CD4-positive, alpha-beta memory T cell (primary cell): ENCODE data around the gene U2AF1L4. TPM values are rescaled to one million over a fixed set of nuclear protein-coding genes. Genes with fewer than 3 reads are reported as not detected.

Experiments
- CTCF ChIA-PET: fragments of 350-600 bp; sonication (Branson Sonifier 250); formaldehyde crosslinking; loops from one replicate; lab custom pipeline; 2021; ENCODE audit warnings: inconsistent platforms; ENCODE audit not compliant: partially characterized antibody; lab: Charles Lee
- POLR2A ChIA-PET: fragments of 350-600 bp; sonication (Branson Sonifier 250); formaldehyde crosslinking; loops from one replicate; lab custom pipeline; 2021; ENCODE audit not compliant: partially characterized antibody; lab: Charles Lee
- DNase-seq, 5 donors: peaks; one replicate each; pipeline versions ENCODE4 v3.0.0 to v3.0.0-alpha.2; 2020 to 2022; ENCODE audit warnings: mixed read lengths in 1 of 5
- H3K27ac ChIP-seq: one replicate; pipeline ENCODE4 v1.7.0; 2013; ENCODE audit warnings: low read depth, low read length
- H3K27me3 ChIP-seq: 2 replicates; pipeline ENCODE4 v1.7.0; 2013; ENCODE audit warnings: mild to moderate bottlenecking, low read length, moderate library complexity; ENCODE audit not compliant: insufficient read depth
- H3K36me3 ChIP-seq: 2 replicates; pipeline ENCODE4 v1.7.0; 2013; ENCODE audit warnings: mild to moderate bottlenecking, low read length, moderate library complexity; ENCODE audit not compliant: insufficient read depth
- H3K4me1 ChIP-seq: 2 replicates; pipeline ENCODE4 v1.7.0; 2013; ENCODE audit warnings: mild to moderate bottlenecking, low read length, moderate library complexity; ENCODE audit not compliant: insufficient read depth
- H3K4me3 ChIP-seq, 2 donors: one replicate each; pipeline ENCODE4 v1.7.0; 2013; ENCODE audit warnings: low read length in 2 of 2, mild to moderate bottlenecking in 1 of 2
- H3K9me3 ChIP-seq, 2 donors: one replicate each; pipeline ENCODE4 v1.7.0; 2013; ENCODE audit warnings: low read length in 2 of 2, control low read depth in 1 of 2; ENCODE audit not compliant: control insufficient read depth in 1 of 2
- H3K27ac Mint-ChIP-seq, 7 donors: one replicate each; pipeline ENCODE4 v1.8.0; 2020 to 2021; ENCODE audit warnings: mixed read lengths in 7 of 7, mild to moderate bottlenecking in 6 of 7, inconsistent platforms in 3 of 7, moderate library complexity in 3 of 7
- H3K27me3 Mint-ChIP-seq, 2 donors: one replicate each; pipeline ENCODE4 v1.8.0; 2020 to 2021; ENCODE audit warnings: mixed read lengths in 2 of 2
- H3K36me3 Mint-ChIP-seq, 2 donors: one replicate each; pipeline ENCODE4 v1.8.0; 2020 to 2021; ENCODE audit warnings: mixed read lengths in 2 of 2, inconsistent platforms in 1 of 2, mild to moderate bottlenecking in 1 of 2
- H3K4me1 Mint-ChIP-seq, 4 donors: one replicate each; pipeline ENCODE4 v1.8.0; 2020 to 2021; ENCODE audit warnings: mixed read lengths in 4 of 4, mild to moderate bottlenecking in 1 of 4
- H3K4me3 Mint-ChIP-seq, 8 donors: one replicate each; pipeline ENCODE4 v1.8.0; 2020 to 2021; ENCODE audit warnings: mixed read lengths in 8 of 8, mild to moderate bottlenecking in 7 of 8, moderate library complexity in 6 of 8, inconsistent platforms in 3 of 8
- H3K9me3 Mint-ChIP-seq, 8 donors: one replicate each; pipeline ENCODE4 v1.8.0; 2020 to 2021; ENCODE audit warnings: mixed read lengths in 8 of 8, mild to moderate bottlenecking in 5 of 8, inconsistent platforms in 3 of 8, moderate library complexity in 1 of 8
- intact Hi-C: fragments of 100-400 bp; cut with micrococcal nuclease; formaldehyde crosslinking; loops from one replicate; pipeline ENCODE4 v1.15.1; 2023
- polyA plus RNA-seq, 2 donors: library from polyadenylated mRNA; unstranded; fragments of 300-500 nt; fragmentation: Illumina TruSeq; gene quantifications; one replicate each; pipeline ENCODE4 v1.2.3, GENCODE V29; 2021
- total RNA-seq, 2 experiments: library from RNA; stranded (reverse); gene quantifications; one replicate each; pipeline ENCODE4 v1.2.3, GENCODE V29; 2021

The U2AF1L4 gene
- total and polyA plus RNA-seq, 4 experiments from 2014 or later = 48.7 to 65.2 (median 55.7) TPM

- Mint-ChIP-seq H3K9me3 (peaks cover 0 to 3% (median 0%) of the 10 kb centered on the region in 8 donors), H3K4me1 (peaks cover 14 to 34% (median 22%) of the 10 kb centered on the region in 4 donors)
Measured at GRCh38 chr19:35760711-35761349, 15.6 kb upstream of the U2AF1L4 start.

DNA sequence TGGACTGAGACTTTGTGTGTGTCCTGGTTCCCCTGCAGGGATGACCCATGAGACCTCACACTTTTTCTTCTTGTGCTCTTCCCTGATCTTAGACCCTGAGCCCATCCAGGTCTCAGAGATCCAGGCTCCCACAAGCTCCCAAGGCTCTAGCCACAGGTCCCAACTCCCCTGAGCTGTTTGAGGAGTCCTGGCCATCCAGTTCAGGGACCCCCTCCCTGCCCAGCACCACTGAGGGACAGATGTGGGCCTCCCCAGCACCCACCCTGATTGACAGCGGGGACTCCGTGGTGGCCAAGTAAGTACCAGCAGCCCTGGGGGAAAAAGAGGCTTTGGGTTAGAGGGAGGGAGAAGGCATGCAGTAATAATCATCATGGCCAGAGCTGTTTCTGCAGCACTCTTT is 14.5 kb upstream of the U2AF1L4 start:
- POLR2A ChIA-PET = interaction anchor here (1.2 to 1.3 kb wide), 3 partner anchors 8 to 17 kb away, joined by 3 to 4 read pairs (median 4); partner anchors contain the start of genes IGFLR1 and LIN37
- peak overlapping the region in 7 of 8 donors; percentile 6 to 81 (median 68) for H3K4me3 Mint-ChIP-seq
- H3K4me1 ChIP-seq = peaks cover 36% of the 10 kb centered on the region
- CTCF ChIA-PET = interaction anchor here (0.6 kb wide), 1 partner anchor 62 kb away, joined by 3 read pairs; no protein-coding TSS in a partner anchor
- H3K9me3 Mint-ChIP-seq = peaks cover 0 to 3% (median 0%) of the 10 kb centered on the region in 8 donors
- peaks cover 17 to 40% (median 27%) of the 10 kb centered on the region in 4 donors for H3K4me1 Mint-ChIP-seq
- no peak overlapping the region for H3K27ac ChIP-seq
- peaks cover 10 to 17% of the 10 kb centered on the region in 2 donors for H3K36me3 Mint-ChIP-seq
- H3K27me3 Mint-ChIP-seq = peaks cover 0 to 2% of the 10 kb centered on the region in 2 donors
- no peak for DNase-seq
- peaks cover 5% of the 10 kb centered on the region for H3K36me3 ChIP-seq
- peak overlapping the region in 4 of 7 donors; percentile 19 to 62 (median 35) for H3K27ac Mint-ChIP-seq
- no peaks in the 10 kb centered on the region for H3K27me3 ChIP-seq
- no peaks in the 10 kb centered on the region for H3K9me3 ChIP-seq
- H3K4me3 ChIP-seq = no peak overlapping the region
- intact Hi-C loops = no loop called here

More at GRCh38 chr19:35760711-35761349, 15.6 kb upstream of the U2AF1L4 start:
- peaks cover 29% of the 10 kb centered on the region for H3K4me1 ChIP-seq
- Mint-ChIP-seq H3K27me3 (peaks cover 0 to 2% of the 10 kb centered on the region in 2 donors), H3K4me3 (peak overlapping the region in 1 of 8 donors; percentile 15), H3K27ac (no peak overlapping the region), H3K36me3 (peaks cover 8 to 24% of the 10 kb centered on the region in 2 donors)
- H3K36me3 ChIP-seq = peaks cover 8% of the 10 kb centered on the region
- H3K9me3 ChIP-seq = no peaks in the 10 kb centered on the region
- H3K27me3 ChIP-seq = no peaks in the 10 kb centered on the region
- POLR2A ChIA-PET = interaction anchor here (0.6 to 1.3 kb wide), 6 partner anchors 9 to 1461 kb away, joined by 3 to 4 read pairs (median 4); partner anchors contain the start of genes IGFLR1 and LIN37
- no peak overlapping the region for H3K27ac ChIP-seq
- CTCF ChIA-PET = no interaction called here
- no peak for DNase-seq
- no peak overlapping the region for H3K4me3 ChIP-seq
- intact Hi-C loops = no loop called here

GRCh38 chr19:35757749-35758608 is 12.8 kb upstream of the U2AF1L4 start, which contains the start of gene PROSER3:
TSS of gene PROSER3 (plus strand) at chr19:35758176. CDS start at chr19:35758216, 40 bp downstream.
- Histone ChIP-seq H3K4me3 (peak within 1 kb of the TSS; percentile 90 to 91), H3K36me3 (peaks cover 15% of the 10 kb centered on the region), H3K9me3 (no peaks in the 10 kb centered on the region), H3K27me3 (no peaks in the 10 kb centered on the region), H3K27ac (peak within 1 kb of the TSS; percentile 89), H3K4me1 (peaks cover 36% of the 10 kb centered on the region)
- Mint-ChIP-seq H3K36me3 (peaks cover 11 to 28% of the 10 kb centered on the region in 2 donors), H3K4me1 (peaks cover 17 to 40% (median 27%) of the 10 kb centered on the region in 4 donors), H3K4me3 (peak within 1 kb of the TSS; percentile 94 to 100 (median 98)), H3K27ac (peak within 1 kb of the TSS; percentile 94 to 99 (median 97)), H3K27me3 (peaks cover 0 to 2% of the 10 kb centered on the region in 2 donors), H3K9me3 (peaks cover 0 to 3% (median 0%) of the 10 kb centered on the region in 8 donors)
- intact Hi-C loops = loop anchor here (1.0 kb wide), 4 partner anchors 10 to 173 kb away; partner anchors contain the start of genes ARHGAP33 and LIN37
- POLR2A ChIA-PET = interaction anchor here (0.7 to 3.6 kb wide), 5 partner anchors 10 to 56 kb away, joined by 3 to 23 read pairs (median 16); partner anchors contain the start of genes IGFLR1, LIN37, PSENEN and U2AF1L4
- DNase-seq = peak; percentile 99 to 100 (median 100)
- CTCF ChIA-PET = interaction anchor here (1.3 kb wide), 2 partner anchors 10 to 247 kb away, joined by 3 to 5 read pairs; partner anchors contain the start of gene LIN37

DNA sequence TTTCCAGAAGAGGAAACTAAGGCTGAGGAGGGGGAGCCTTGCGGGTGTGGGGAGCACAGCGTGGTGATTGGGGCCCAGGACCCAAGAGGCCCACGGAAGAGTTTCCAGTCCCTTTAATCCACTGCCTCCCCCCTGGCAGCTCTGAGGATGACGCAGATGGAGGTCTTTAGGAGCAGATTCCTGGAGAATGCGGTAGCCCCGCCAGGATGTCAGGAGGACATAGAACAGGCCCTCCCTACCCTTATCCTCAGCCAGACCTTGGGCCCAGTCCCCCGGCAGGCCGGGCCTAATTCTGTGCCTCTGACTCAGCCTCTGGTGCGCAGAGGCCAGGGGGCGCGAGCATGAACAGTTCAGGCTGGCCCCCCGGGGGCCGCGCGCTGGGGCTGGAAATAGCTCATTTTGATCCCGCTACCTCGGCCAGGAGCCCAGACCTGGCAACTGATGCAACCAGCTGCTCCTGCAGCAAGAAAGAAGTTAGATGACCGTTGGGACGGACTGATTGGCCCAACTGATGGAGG is 12.1 kb upstream of the U2AF1L4 start:
- peak overlapping the region; percentile 94 to 100 (median 98) for H3K4me3 Mint-ChIP-seq
- Histone ChIP-seq H3K9me3 (no peaks in the 10 kb centered on the region), H3K4me3 (peak overlapping the region in 1 of 2 donors; percentile 91), H3K36me3 (peaks cover 20% of the 10 kb centered on the region), H3K4me1 (peaks cover 36% of the 10 kb centered on the region), H3K27me3 (no peaks in the 10 kb centered on the region), H3K27ac (peak overlapping the region; percentile 89)
- peak overlapping the region in 6 of 7 donors; percentile 9 to 99 (median 95) for H3K27ac Mint-ChIP-seq
- no peak for DNase-seq
- peaks cover 0 to 2% of the 10 kb centered on the region in 2 donors for H3K27me3 Mint-ChIP-seq
- POLR2A ChIA-PET = interaction anchor here (0.7 to 3.6 kb wide), 5 partner anchors 9 to 55 kb away, joined by 3 to 23 read pairs (median 16); partner anchors contain the start of genes IGFLR1, LIN37, PSENEN and U2AF1L4
- peaks cover 17 to 40% (median 27%) of the 10 kb centered on the region in 4 donors for H3K4me1 Mint-ChIP-seq
- CTCF ChIA-PET = interaction anchor here (1.3 kb wide), 2 partner anchors 9 to 247 kb away, joined by 3 to 5 read pairs; partner anchors contain the start of gene LIN37
- intact Hi-C loops = no loop called here
- peaks cover 11 to 27% of the 10 kb centered on the region in 2 donors for H3K36me3 Mint-ChIP-seq
- H3K9me3 Mint-ChIP-seq = peaks cover 0 to 3% (median 0%) of the 10 kb centered on the region in 8 donors

DNA sequence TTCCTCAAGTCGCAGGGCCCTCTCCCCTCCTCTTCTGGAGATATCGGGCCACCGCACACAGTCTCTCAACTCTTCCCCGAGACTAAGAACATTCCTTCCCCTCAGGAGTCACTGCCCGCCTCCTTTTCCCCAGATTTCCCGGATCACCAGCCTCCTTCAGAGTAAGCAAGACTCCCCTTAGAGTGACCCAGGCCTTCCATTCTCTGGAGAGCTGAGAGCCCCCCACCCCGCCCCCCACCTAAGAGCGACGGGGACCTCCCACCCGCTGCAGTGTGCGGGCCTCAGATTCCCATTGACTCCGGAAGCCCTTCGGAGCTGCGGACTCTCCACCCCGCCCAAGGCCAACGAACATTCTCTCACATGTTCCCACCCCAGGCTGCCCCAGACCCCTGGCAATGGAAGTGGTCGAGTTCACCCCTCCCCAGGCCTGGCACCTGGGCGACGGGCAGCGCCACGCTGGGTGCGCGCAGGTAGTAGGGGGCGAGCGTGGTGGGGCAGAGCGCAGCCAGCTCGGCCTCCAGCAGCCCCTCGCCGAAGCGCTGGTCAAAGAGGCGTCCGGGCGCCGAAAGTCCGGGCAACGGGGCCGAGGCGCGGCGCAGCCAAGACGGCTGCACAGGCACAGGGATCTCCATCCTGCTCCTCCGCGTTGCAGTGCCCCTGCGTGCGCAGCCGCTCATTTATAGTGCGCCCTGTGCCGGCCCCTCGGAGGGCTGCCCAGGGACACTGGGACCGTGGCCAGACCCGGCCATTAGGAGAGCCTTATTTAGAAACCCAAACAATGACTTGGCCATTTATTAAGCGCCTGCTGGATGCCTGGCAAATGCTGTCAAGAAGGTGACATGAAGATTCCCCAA is 11.4 kb upstream of the U2AF1L4 start, which contains the start of gene HSPB6:
Gene HSPB6, minus strand, starts transcription at position 653 of the 854 bp plus-strand sequence. Its CDS starts 21 bp downstream, at position 632.
- CTCF ChIA-PET = interaction anchor here (1.3 kb wide), 2 partner anchors 9 to 246 kb away, joined by 3 to 5 read pairs; partner anchors contain the start of gene LIN37
- peak within 1 kb of the TSS; percentile 94 to 100 (median 98) for H3K4me3 Mint-ChIP-seq
- peak within 1 kb of the TSS; percentile 89 for H3K27ac ChIP-seq

More for the DNA sequence above, 11.4 kb upstream of the U2AF1L4 start, which contains the start of gene HSPB6:
- Histone ChIP-seq H3K9me3 (no peaks in the 10 kb centered on the region), H3K4me1 (peaks cover 36% of the 10 kb centered on the region), H3K27me3 (no peaks in the 10 kb centered on the region), H3K36me3 (peaks cover 23% of the 10 kb centered on the region), H3K4me3 (peak within 1 kb of the TSS in 1 of 2 donors; percentile 91)
- intact Hi-C loops = no loop called here
- POLR2A ChIA-PET = interaction anchor here (0.7 to 3.6 kb wide), 5 partner anchors 8 to 54 kb away, joined by 3 to 23 read pairs (median 16); partner anchors contain the start of genes IGFLR1, LIN37, PSENEN and U2AF1L4
- H3K9me3 Mint-ChIP-seq = peaks cover 0 to 3% (median 0%) of the 10 kb centered on the region in 8 donors
- peak within 1 kb of the TSS; percentile 94 to 99 (median 97) for H3K27ac Mint-ChIP-seq
- peaks cover 0 to 2% of the 10 kb centered on the region in 2 donors for H3K27me3 Mint-ChIP-seq
- peaks cover 17 to 40% (median 27%) of the 10 kb centered on the region in 4 donors for H3K4me1 Mint-ChIP-seq
- no peak for DNase-seq
- H3K36me3 Mint-ChIP-seq = peaks cover 6 to 22% of the 10 kb centered on the region in 2 donors
